B cell (primary cell): ENCODE data around the gene JUND. TPM values are rescaled to one million over a fixed set of nuclear protein-coding genes. Genes with fewer than 3 reads are reported as not detected.

Source experiments
- ATAC-seq: fragments of 200-7000 bp; cut with Tn5 transposase; one replicate; pipeline ENCODE4 v1.10.0; 2021; ENCODE audit warnings: low read depth, mild to moderate bottlenecking, moderate number of reproducible peaks, moderate library complexity
- CTCF ChIA-PET: fragments of 350-600 bp; sonication (Branson Sonifier 250); formaldehyde crosslinking; loops from one replicate; lab custom pipeline; 2021; ENCODE audit warnings: antibody characterized with exemption, inconsistent platforms; lab: Charles Lee
- POLR2A ChIA-PET: fragments of 350-600 bp; sonication (Branson Sonifier 250); formaldehyde crosslinking; loops from one replicate; lab custom pipeline; 2021; ENCODE audit warnings: antibody characterized with exemption; lab: Charles Lee
- DNase-seq: peaks from one replicate; pipeline ENCODE4 v3.0.0; 2013
- H2AFZ ChIP-seq: 2 replicates; pipeline ENCODE4 v1.6.1; 2012; ENCODE audit warnings: mild to moderate bottlenecking, low read depth, low read length; ENCODE audit not compliant: insufficient read depth, poor library complexity, severe bottlenecking
- H3K27ac ChIP-seq, 2 donors: 1 replicate in 1 of 2; 2 replicates in 1 of 2; pipeline ENCODE4 v1.5.1; 2012 to 2013; ENCODE audit warnings: low read length in 2 of 2, mild to moderate bottlenecking in 2 of 2, moderate library complexity in 1 of 2
- H3K27me3 ChIP-seq, 4 experiments: fragments of 200-600 bp in 1 of 4; sonication (generic) in 1 of 4; replicated peaks in 1 of 4; 1 replicate in 2 of 4; 2 replicates in 2 of 4; pipeline versions ENCODE4 v1.6.1 to v1.7.0; 2013 to 2016; ENCODE audit warnings: low read length in 3 of 4, mild to moderate bottlenecking in 2 of 4, mixed read lengths in 1 of 4, moderate library complexity in 1 of 4; ENCODE audit not compliant: insufficient read depth in 4 of 4, control insufficient read depth in 3 of 4; ENCODE audit errors: control extremely low read depth in 1 of 4
- H3K36me3 ChIP-seq, 2 experiments: replicated peaks in 1 of 2; 1 replicate in 1 of 2; 2 replicates in 1 of 2; pipeline versions ENCODE4 v1.6.1 to v1.7.1; 2013; ENCODE audit warnings: low read length in 1 of 2; ENCODE audit not compliant: insufficient read depth in 2 of 2, control insufficient read depth in 1 of 2; ENCODE audit errors: control extremely low read depth in 1 of 2, extremely low read depth in 1 of 2
- H3K4me1 ChIP-seq, 2 donors: fragments of 200-600 bp in 1 of 2; sonication (generic) in 1 of 2; 1 replicate in 1 of 2; 2 replicates in 1 of 2; pipeline versions ENCODE4 v1.5.1 to v1.6.1; 2013 to 2017; ENCODE audit warnings: low read length in 2 of 2; ENCODE audit not compliant: control insufficient read depth in 2 of 2, insufficient read depth in 2 of 2
- H3K4me2 ChIP-seq: replicated peaks from 2 replicates; pipeline ENCODE3; 2012; ENCODE audit warnings: mild to moderate bottlenecking, low read depth, low read length; ENCODE audit not compliant: poor library complexity, severe bottlenecking
- H3K4me3 ChIP-seq, 5 experiments: fragments of 200-600 bp in 1 of 5; sonication (generic) in 1 of 5; 1 replicate in 3 of 5; 2 replicates in 2 of 5; pipeline versions ENCODE4 v1.5.1 to v1.7.0; 2011 to 2016; ENCODE audit warnings: low read length in 4 of 5, mild to moderate bottlenecking in 4 of 5, low read depth in 2 of 5, control low read depth in 1 of 5, moderate library complexity in 1 of 5; ENCODE audit not compliant: insufficient read depth in 1 of 5; ENCODE audit errors: control extremely low read depth in 1 of 5, extremely low read depth in 1 of 5
- H3K79me2 ChIP-seq: fragments of 200-600 bp; sonication (generic); one replicate; pipeline ENCODE4 v1.6.0; 2016; ENCODE audit warnings: low read length; ENCODE audit not compliant: control insufficient read depth, insufficient read depth
- H3K9ac ChIP-seq: fragments of 200-600 bp; sonication (generic); 2 replicates; pipeline ENCODE4 v1.6.1; 2017; ENCODE audit warnings: mild to moderate bottlenecking, low read length, moderate library complexity
- H3K9me3 ChIP-seq, 3 donors: one replicate each; pipeline versions ENCODE4 v1.6.1 to v1.7.1; 2013; ENCODE audit warnings: low read length in 2 of 3; ENCODE audit not compliant: control insufficient read depth in 2 of 3, insufficient read depth in 1 of 3; ENCODE audit errors: control extremely low read depth in 1 of 3
- H4K20me1 ChIP-seq: 2 replicates; pipeline ENCODE4 v1.6.0; 2012; ENCODE audit warnings: mild to moderate bottlenecking, low read length; ENCODE audit not compliant: insufficient read depth, control insufficient read depth, poor library complexity, severe bottlenecking
- H3K27ac Mint-ChIP-seq: one replicate; pipeline ENCODE4 v1.8.0; 2021; ENCODE audit warnings: mixed read lengths
- H3K27me3 Mint-ChIP-seq: one replicate; pipeline ENCODE4 v1.8.0; 2021; ENCODE audit warnings: mixed read lengths
- H3K4me1 Mint-ChIP-seq: one replicate; pipeline ENCODE4 v1.8.0; 2021; ENCODE audit warnings: mixed read lengths
- H3K4me3 Mint-ChIP-seq: one replicate; pipeline ENCODE4 v1.8.0; 2021; ENCODE audit warnings: mixed read lengths
- H3K9me3 Mint-ChIP-seq: one replicate; pipeline ENCODE4 v1.8.0; 2022; ENCODE audit warnings: mixed read lengths; ENCODE audit not compliant: insufficient read depth
- CTCF ChIP-seq: fragments of 200-600 bp; IDR thresholded peaks from one replicate; pipeline ENCODE4 v1.8.0; 2022; ENCODE audit warnings: antibody characterized with exemption, mild to moderate bottlenecking
- EZH2 ChIP-seq: IDR thresholded peaks from 2 replicates; pipeline ENCODE4 v1.6.1; 2012; ENCODE audit warnings: borderline replicate concordance, low read depth, mild to moderate bottlenecking, moderate library complexity, low read length; ENCODE audit not compliant: insufficient read depth, poor library complexity, severe bottlenecking
- WGBS: methylation state at CpG from one replicate; pipeline ENCODE4 v1.1.5; 2013; ENCODE audit warnings: missing lambda C conversion rate; ENCODE audit not compliant: insufficient coverage; 5-methylcytosine and 5-hydroxymethylcytosine counted together
- intact Hi-C: fragments of 100-400 bp; cut with micrococcal nuclease; formaldehyde crosslinking; loops from one replicate; pipeline ENCODE4 v1.10.0; 2022
- polyA plus RNA-seq: library from polyadenylated mRNA; depleted of rRNA; stranded (reverse); fragments of >200 nt; gene quantifications from 2 replicates; pipeline ENCODE4 v1.2.3, GENCODE V29; 2012
- total RNA-seq, 2 donors: library from RNA; stranded (reverse); fragments of 120-200 nt in 1 of 2; gene quantifications; 1 replicate in 1 of 2; 2 replicates in 1 of 2; pipeline versions ENCODE4 v1.2.3 to v1.2.4, GENCODE V29; 2013 to 2022

JUND gene
- total and polyA plus RNA-seq, 2 donors (not counting 1 experiment from before 2014, with no cell fraction given), result 628 to 5,593 TPM

GRCh38 chr19:18280247-18281081, 958 bp downstream of the JUND start:
- Histone ChIP-seq H4K20me1 (peaks cover 56% of the 10 kb centered on the region), H3K4me2 (peak overlapping the region; percentile 89), H2AFZ (no peak overlapping the region), H3K4me3 (peak overlapping the region; percentile 77 to 98 (median 94)), H3K9ac (peak overlapping the region; percentile 100), H3K27ac (peak overlapping the region; percentile 99 to 100), H3K9me3 (no peaks in the 10 kb centered on the region), H3K4me1 (peaks cover 26 to 47% of the 10 kb centered on the region in 2 donors), H3K27me3 (no peaks in the 10 kb centered on the region), H3K79me2 (peaks cover 55% of the 10 kb centered on the region), H3K36me3 (peaks cover 0 to 30% of the 10 kb centered on the region in 2 experiments)
- POLR2A ChIA-PET, result interaction anchor here (0.6 to 7.2 kb wide), 22 partner anchors 11 to 280 kb away, joined by 3 to 318 read pairs (median 6); partner anchors contain the start of genes ARRDC2, LSM4, MPV17L2 and RAB3A
- Mint-ChIP-seq H3K4me3 (peak overlapping the region; percentile 97), H3K27me3 (no peaks in the 10 kb centered on the region), H3K4me1 (peaks cover 50% of the 10 kb centered on the region), H3K27ac (peak overlapping the region; percentile 97), H3K9me3 (no peaks in the 10 kb centered on the region)
- TF ChIP-seq CTCF (no peak), EZH2 (no peak)
- DNase-seq (peak; percentile 88), ATAC-seq (peak; percentile 22)
- WGBS, result under 1% methylated on average over 111 of the region's 111 CpGs
- intact Hi-C loops, result loop anchor here (2.0 kb wide), 2 partner anchors 14 to 76 kb away; partner anchors contain the start of gene RAB3A
- CTCF ChIA-PET, result interaction anchor here (0.6 to 6.8 kb wide), 28 partner anchors 10 to 190 kb away, joined by 3 to 259 read pairs (median 8); partner anchors contain the start of genes IFI30, LSM4, MPV17L2 and PIK3R2
